Esophagus muscularis mucosa (tissue), 4 donors: ENCODE measurements around the gene OR6J1. TPM values are rescaled to one million over a fixed set of nuclear protein-coding genes. Genes with fewer than 3 reads are reported as not detected.
"Not testable (repeated sequence)": the region's sequence is repeated elsewhere in the genome, so short reads cannot be mapped to it uniquely, and the experiment has no call there.

Source experiments
- DNase-seq: peaks from one replicate; pipeline ENCODE4 v3.0.0-alpha.2; 2017; ENCODE audit errors: extremely low spot score
- H3K27ac ChIP-seq, 4 donors: fragments of 200-600 bp; sonication (generic); replicated peaks in 1 of 4; 1 replicate in 3 of 4; 2 replicates in 1 of 4; pipeline ENCODE4 v1.5.1; 2016 to 2019; ENCODE audit warnings: mild to moderate bottlenecking in 1 of 4
- H3K27me3 ChIP-seq, 4 donors: fragments of 200-600 bp; sonication (generic); one replicate each; pipeline versions ENCODE4 v1.5.1 to v1.6.0; 2016 to 2019
- H3K36me3 ChIP-seq, 4 donors: fragments of 200-600 bp; sonication (generic); one replicate each; pipeline ENCODE4 v1.5.1; 2016 to 2019
- H3K4me1 ChIP-seq, 4 donors: fragments of 200-600 bp; sonication (generic); one replicate each; pipeline ENCODE4 v1.5.1; 2016 to 2019
- H3K4me3 ChIP-seq, 4 donors: fragments of 200-600 bp; sonication (generic); 1 replicate in 2 of 4; 2 replicates in 2 of 4; pipeline ENCODE4 v1.5.1; 2016 to 2019; ENCODE audit warnings: mild to moderate bottlenecking in 4 of 4, moderate library complexity in 1 of 4
- H3K9me3 ChIP-seq, 4 donors: fragments of 200-600 bp; sonication (generic); 1 replicate in 3 of 4; 2 replicates in 1 of 4; pipeline ENCODE4 v1.5.1; 2016 to 2019
- CTCF ChIP-seq, 3 experiments: fragments of 200-600 bp in 2 of 3; fragments of 450-650 bp in 1 of 3; sonication (generic) in 2 of 3; IDR thresholded peaks; one replicate each; pipeline ENCODE4 v1.5.1; 2017 to 2019; ENCODE audit warnings: antibody characterized with exemption in 3 of 3, mild to moderate bottlenecking in 2 of 3, moderate library complexity in 1 of 3
- EP300 ChIP-seq: sonication (generic); formaldehyde crosslinking; IDR thresholded peaks from one replicate; pipeline ENCODE4 v1.6.1; 2017; ENCODE audit warnings: antibody characterized with exemption
- POLR2A ChIP-seq: fragments of 450-650 bp; IDR thresholded peaks from one replicate; pipeline ENCODE4 v1.6.1; 2017; ENCODE audit warnings: antibody characterized with exemption, moderate library complexity, mild to moderate bottlenecking, low read depth
- POLR2AphosphoS5 ChIP-seq, 2 donors: sonication (generic); formaldehyde crosslinking; IDR thresholded peaks; one replicate each; pipeline ENCODE4 v1.6.1; 2017; ENCODE audit warnings: antibody characterized with exemption in 2 of 2
- WGBS: methylation state at CpG from one replicate; pipeline ENCODE4 v1.1.5; 2018; 5-methylcytosine and 5-hydroxymethylcytosine counted together
- intact Hi-C: fragments of 100-400 bp; cut with DNase I; formaldehyde crosslinking; loops from one replicate; pipeline ENCODE4 v1.15.1; 2023
- total RNA-seq, 4 donors: library from RNA; depleted of rRNA; stranded (reverse); fragments of >200 nt; gene quantifications; one replicate each; pipeline versions ENCODE4 v1.1.0 to v1.2.1, GENCODE V29; 2016

Gene OR6J1
- total RNA-seq, 4 donors from 2014 or later, result not detected

- no peaks in the 10 kb centered on the region for H3K36me3 ChIP-seq
- H3K4me1 ChIP-seq, result peaks cover 27 to 58% (median 55%) of the 10 kb centered on the region in 4 donors
- TF ChIP-seq POLR2AphosphoS5 (IDR thresholded peaks at IDR 0.05), result no peak
- no peak for TF ChIP-seq POLR2A
- TF ChIP-seq CTCF (IDR thresholded peaks at IDR 0.05), result no peak
- no peak for TF ChIP-seq EP300
- intact Hi-C loops, result no loop called here
- DNase-seq, result no peak
- H3K27me3 ChIP-seq, result no peaks in the 10 kb centered on the region
- H3K27ac ChIP-seq, result peak overlapping the region; percentile 88 to 93 (median 90)
- H3K9me3 ChIP-seq, result no peaks in the 10 kb centered on the region
- peak overlapping the region; percentile 57 to 90 (median 74) for H3K4me3 ChIP-seq
- WGBS, result 2% methylated on average over 17 of the region's 17 CpGs
Observed at GRCh38 chr14:22588526-22589095, 55.5 kb downstream of the OR6J1 start.

GRCh38 chr14:22587677-22588422, 56.3 kb downstream of the OR6J1 start:
- H3K36me3 ChIP-seq, intact Hi-C loops, DNase-seq, H3K27me3 ChIP-seq, H3K9me3 ChIP-seq: not testable (repeated sequence)
- Histone ChIP-seq H3K27ac (peak overlapping the region in 3 of 4 donors; percentile 88 to 93 (median 92)), H3K4me1 (peaks cover 30 to 58% (median 55%) of the 10 kb centered on the region in 4 donors), H3K4me3 (peak overlapping the region; percentile 57 to 90 (median 74))
- WGBS, result 78% methylated on average over 10 of the region's 10 CpGs

GRCh38 chr14:22587247-22587646, 56.9 kb downstream of the OR6J1 start:
- 94% methylated on average over 5 of the region's 5 CpGs for WGBS
- Histone ChIP-seq H3K27ac (no peak overlapping the region), H3K4me3 (no peak overlapping the region), H3K9me3 (no peaks in the 10 kb centered on the region), H3K4me1 (peaks cover 30 to 63% (median 55%) of the 10 kb centered on the region in 4 donors), H3K36me3 (no peaks in the 10 kb centered on the region), H3K27me3 (no peaks in the 10 kb centered on the region)
- TF ChIP-seq EP300 (no peak), POLR2A (no peak), POLR2AphosphoS5 (IDR thresholded peaks at IDR 0.05) (no peak), CTCF (IDR thresholded peaks at IDR 0.05) (no peak)
- intact Hi-C loops, result no loop called here
- no peak for DNase-seq

GRCh38 chr14:22583994-22584393, 60.2 kb downstream of the OR6J1 start:
- Histone ChIP-seq H3K36me3 (peaks cover 0 to 5% (median 0%) of the 10 kb centered on the region in 4 donors), H3K27ac (no peak overlapping the region), H3K27me3 (no peaks in the 10 kb centered on the region), H3K9me3 (no peaks in the 10 kb centered on the region), H3K4me1 (peaks cover 25 to 54% (median 47%) of the 10 kb centered on the region in 4 donors), H3K4me3 (no peak overlapping the region)
- no peak for DNase-seq
- TF ChIP-seq POLR2AphosphoS5 (IDR thresholded peaks at IDR 0.05) (no peak), EP300 (no peak), POLR2A (no peak), CTCF (IDR thresholded peaks at IDR 0.05) (no peak)
- intact Hi-C loops, result no loop called here
- WGBS, result 71% methylated on average over 1 of the region's 1 CpG

Other genes starting within 250 kb of the OR6J1 start
- 100 to 1,000 TPM; 118 to 154 (median 131) TPM for gene DAD1, start 55.1 kb downstream of the OR6J1 start, total RNA-seq
- 10 to 100 TPM; 18.7 to 42.3 (median 27.7) TPM for gene ABHD4, start 46.1 kb downstream of the OR6J1 start, total RNA-seq
- gene OXA1L, start 122.3 kb upstream of the OR6J1 start, total RNA-seq, result 10 to 100 TPM; 63.5 to 74.9 (median 71.3) TPM
- 10 to 100 TPM in 3 of 4 donors, 1 to 10 TPM in 1; 9.6 to 22.9 (median 15.3) TPM for gene SLC7A7, start 171.1 kb upstream of the OR6J1 start, total RNA-seq
- gene MRPL52, start 185.5 kb upstream of the OR6J1 start, total RNA-seq, result 10 to 100 TPM; 27.0 to 64.5 (median 37.2) TPM
- gene MMP14, start 192.2 kb upstream of the OR6J1 start, total RNA-seq, result 100 to 1,000 TPM in 3 of 4 donors, 10 to 100 TPM in 1; 83.9 to 149 (median 123) TPM
- gene LRP10, start 227.4 kb upstream of the OR6J1 start, total RNA-seq, result 100 to 1,000 TPM; 111 to 279 (median 197) TPM
- under 1 TPM; 0.26 to 0.66 (median 0.38) TPM for gene REM2, start 238.9 kb upstream of the OR6J1 start, total RNA-seq